IPS DF 4.7 (cell line): ENCODE measurements around the gene C5.
"Not testable (repeated sequence)": the region's sequence is repeated elsewhere in the genome, so short reads cannot be mapped to it uniquely, and the experiment has no call there.

Source experiments
- DNase-seq: peaks from one replicate; pipeline ENCODE4 v3.0.0-alpha.2; 2013; ENCODE audit warnings: low spot score; ENCODE audit errors: extremely low read depth

The C5 gene

GRCh38 chr9:121050128-121050988, at the start of gene C5:
Gene C5 (minus strand): TSS chr9:121050275. CDS start chr9:121050246, 29 bp downstream.
- no peak for DNase-seq

GRCh38 chr9:121098567-121099198, 48.6 kb upstream of the C5 start:
- DNase-seq, result no peak

- DNase-seq, result no peak
Observed at GRCh38 chr9:121095057-121095456, 45.0 kb upstream of the C5 start.

GRCh38 chr9:121090743-121091142, 40.7 kb upstream of the C5 start:
- DNase-seq, result not testable (repeated sequence)

- no peak for DNase-seq
Observed at GRCh38 chr9:121088576-121088975, 38.5 kb upstream of the C5 start.

- no peak for DNase-seq
Observed at GRCh38 chr9:121085661-121086060, 35.6 kb upstream of the C5 start.

- no peak for DNase-seq
Observed at GRCh38 chr9:121082075-121082474, 32.0 kb upstream of the C5 start.

- DNase-seq, result no peak
Observed at GRCh38 chr9:121075251-121076036, 25.4 kb upstream of the C5 start.

- no peak for DNase-seq
Observed at GRCh38 chr9:121074370-121075250, 24.5 kb upstream of the C5 start, which contains the start of gene CNTRL. Gene CNTRL (plus strand): TSS chr9:121074955. CDS start chr9:121088327, 13,372 bp downstream.

- no peak for DNase-seq
Observed at GRCh38 chr9:121073038-121073437, 23.0 kb upstream of the C5 start.

- no peak for DNase-seq
Observed at GRCh38 chr9:121071756-121072421, 21.8 kb upstream of the C5 start.

GRCh38 chr9:121071370-121071755, 21.3 kb upstream of the C5 start:
- DNase-seq, result no peak

- DNase-seq, result no peak
Observed at GRCh38 chr9:121069396-121069795, 19.3 kb upstream of the C5 start.

- DNase-seq, result no peak
Observed at GRCh38 chr9:121067640-121068039, 17.6 kb upstream of the C5 start.

GRCh38 chr9:121066850-121067249, 16.8 kb upstream of the C5 start:
- no peak for DNase-seq

- DNase-seq, result no peak
Observed at GRCh38 chr9:121059998-121060636, 10.0 kb upstream of the C5 start.

- DNase-seq, result no peak
Observed at GRCh38 chr9:121059513-121059912, 9.4 kb upstream of the C5 start.

- no peak for DNase-seq
Observed at GRCh38 chr9:121057821-121058220, 7.7 kb upstream of the C5 start.

GRCh38 chr9:121055642-121056143, 5.6 kb upstream of the C5 start:
- peak; percentile 53 for DNase-seq

GRCh38 chr9:121053544-121053943, 3.5 kb upstream of the C5 start:
- no peak for DNase-seq
